Caco-2 (cell line): ENCODE results near the gene AGRN. TPM values are rescaled to one million over a fixed set of nuclear protein-coding genes. Genes with fewer than 3 reads are reported as not detected.

Source experiments
- BruUV-seq: library from RNA; stranded (reverse); fragments of 400-500 nt; replicated peaks from 2 replicates; lab custom pipeline; 2021; lab: Mats Ljungman, UMichigan
- CTCF ChIA-PET: fragments of 300-600 bp; sonication (Branson Sonifier 250); formaldehyde crosslinking; loops from one replicate; lab custom pipeline; 2022; ENCODE audit warnings: antibody characterized with exemption; lab: Charles Lee
- POLR2A ChIA-PET: fragments of 300-600 bp; sonication (Branson Sonifier 250); formaldehyde crosslinking; loops from one replicate; lab custom pipeline; 2022; ENCODE audit warnings: antibody characterized with exemption; lab: Charles Lee
- DNase-seq, 2 experiments: peaks; one replicate each; pipeline versions ENCODE4 v3.0.0 to v3.0.0-alpha.2; 2020 to 2022
- H3K27me3 ChIP-seq: replicated peaks from 2 replicates; pipeline ENCODE4 v1.6.0; 2011; ENCODE audit warnings: low read length; ENCODE audit not compliant: control insufficient read depth, insufficient read depth
- H3K36me3 ChIP-seq: 2 replicates; pipeline ENCODE4 v1.5.1; 2011; ENCODE audit warnings: low read length; ENCODE audit not compliant: control insufficient read depth, insufficient read depth
- H3K4me1 ChIP-seq: fragments of 250-450 bp; sonication (Bioruptor Pico); 2 replicates; pipeline ENCODE4 v1.5.1; 2020; ENCODE audit warnings: mild to moderate bottlenecking
- H3K4me3 ChIP-seq: 2 replicates; pipeline ENCODE4 v1.5.1; 2011; ENCODE audit warnings: low read depth, mild to moderate bottlenecking, control low read depth, low read length
- H3K9me3 ChIP-seq: fragments of 250-450 bp; sonication (Bioruptor Pico); 2 replicates; pipeline ENCODE4 v1.5.1; 2020; ENCODE audit warnings: mild to moderate bottlenecking, moderate library complexity
- H3K27ac Mint-ChIP-seq: one replicate; pipeline ENCODE4 v1.8.0; 2022; ENCODE audit warnings: mixed read lengths; ENCODE audit not compliant: unreplicated experiment
- H3K27me3 Mint-ChIP-seq: one replicate; pipeline ENCODE4 v1.8.0; 2022; ENCODE audit warnings: mixed read lengths; ENCODE audit not compliant: insufficient read depth, unreplicated experiment
- H3K36me3 Mint-ChIP-seq: one replicate; pipeline ENCODE4 v1.8.0; 2022; ENCODE audit warnings: mild to moderate bottlenecking, mixed read lengths; ENCODE audit not compliant: insufficient read depth, unreplicated experiment
- H3K4me1 Mint-ChIP-seq: one replicate; pipeline ENCODE4 v1.8.0; 2022; ENCODE audit warnings: low read depth, mixed read lengths; ENCODE audit not compliant: unreplicated experiment
- H3K4me3 Mint-ChIP-seq: one replicate; pipeline ENCODE4 v1.8.0; 2022; ENCODE audit warnings: mild to moderate bottlenecking, moderate library complexity, mixed read lengths; ENCODE audit not compliant: unreplicated experiment
- H3K9me3 Mint-ChIP-seq: one replicate; pipeline ENCODE4 v1.8.0; 2022; ENCODE audit warnings: mixed read lengths; ENCODE audit not compliant: unreplicated experiment
- CTCF ChIP-seq, 2 experiments: fragments of 200-600 bp in 1 of 2; IDR thresholded peaks; 1 replicate in 1 of 2; 2 replicates in 1 of 2; pipeline versions ENCODE4 v1.5.1 to v1.8.0; 2011 to 2022; ENCODE audit warnings: antibody characterized with exemption in 1 of 2, control low read depth in 1 of 2, inconsistent platforms in 1 of 2, low read depth in 1 of 2, low read length in 1 of 2, mild to moderate bottlenecking in 1 of 2, moderate library complexity in 1 of 2; ENCODE audit not compliant: insufficient read depth in 1 of 2, severe bottlenecking in 1 of 2, unreplicated experiment in 1 of 2
- intact Hi-C: fragments of 100-400 bp; cut with micrococcal nuclease; formaldehyde crosslinking; loops from one replicate; pipeline ENCODE4 v1.10.0; 2022; ENCODE audit not compliant: unreplicated experiment
- total RNA-seq: library from RNA; stranded (reverse); gene quantifications from 2 replicates; pipeline ENCODE4 v1.2.3, GENCODE V29; 2022

AGRN gene
- total RNA-seq, 1 experiment from 2014 or later, result 176 TPM

- Mint-ChIP-seq H3K9me3 (no peaks in the 10 kb centered on the region), H3K4me3 (no peak overlapping the region), H3K36me3 (peaks cover 36% of the 10 kb centered on the region), H3K4me1 (no peaks in the 10 kb centered on the region), H3K27ac (peak overlapping the region; percentile 36), H3K27me3 (no peaks in the 10 kb centered on the region)
- DNase-seq, result peak; percentile 47 to 58
- ChIA-PET POLR2A (no interaction called here), CTCF (interaction anchor here (0.5 to 1.0 kb wide), 3 partner anchors 18 to 61 kb away, joined by 3 to 5 read pairs (median 3); no protein-coding TSS in a partner anchor)
- intact Hi-C loops, result loop anchor here (2.0 kb wide), 1 partner anchor 21 kb away; no protein-coding TSS in a partner anchor
- no peaks in the 10 kb centered on the region for H3K27me3 ChIP-seq
- TF ChIP-seq CTCF (IDR thresholded peaks at IDR 0.05; ENCODE audit: insufficient read depth in 1 of 2, low read depth in 1 of 2, low read length in 1 of 2, severe bottlenecking in 1 of 2, unreplicated experiment in 1 of 2), result no peak
- peaks cover 18% of the 10 kb centered on the region for H3K4me1 ChIP-seq
- no peaks in the 10 kb centered on the region for H3K9me3 ChIP-seq
- H3K4me3 ChIP-seq, result no peak overlapping the region
- no TSS peak for BruUV-seq
- H3K36me3 ChIP-seq, result no peaks in the 10 kb centered on the region; the same call in none of the 2 replicates
These were observed 17.7 kb downstream of the AGRN start for GRCh38 chr1:1037366-1038327.

- CTCF ChIA-PET, result no interaction called here
- TF ChIP-seq CTCF (IDR thresholded peaks at IDR 0.05; ENCODE audit: insufficient read depth in 1 of 2, low read depth in 1 of 2, low read length in 1 of 2, severe bottlenecking in 1 of 2, unreplicated experiment in 1 of 2), result no peak
These were observed 18.8 kb downstream of the AGRN start for GRCh38 chr1:1038694-1039093.

GRCh38 chr1:1039145-1039910 is 19.4 kb downstream of the AGRN start:
- Mint-ChIP-seq H3K27ac (peak overlapping the region; percentile 53), H3K4me3 (no peak overlapping the region), H3K36me3 (peaks cover 42% of the 10 kb centered on the region), H3K9me3 (no peaks in the 10 kb centered on the region), H3K4me1 (no peaks in the 10 kb centered on the region), H3K27me3 (no peaks in the 10 kb centered on the region)
- ChIA-PET POLR2A (no interaction called here), CTCF (no interaction called here)
- no peak overlapping the region for H3K4me3 ChIP-seq
- no peaks in the 10 kb centered on the region; the same call in none of the 2 replicates for H3K36me3 ChIP-seq
- TF ChIP-seq CTCF (IDR thresholded peaks at IDR 0.05; ENCODE audit: insufficient read depth in 1 of 2, low read depth in 1 of 2, low read length in 1 of 2, severe bottlenecking in 1 of 2, unreplicated experiment in 1 of 2), result no peak
- no peaks in the 10 kb centered on the region for H3K27me3 ChIP-seq
- no peak for DNase-seq
- intact Hi-C loops, result loop anchor here (2.0 kb wide), 1 partner anchor 19 kb away; no protein-coding TSS in a partner anchor
- BruUV-seq, result no TSS peak
- no peaks in the 10 kb centered on the region for H3K9me3 ChIP-seq
- peaks cover 18% of the 10 kb centered on the region for H3K4me1 ChIP-seq

More at GRCh38 chr1:1038694-1039093, 18.8 kb downstream of the AGRN start:
- Mint-ChIP-seq H3K4me1 (no peaks in the 10 kb centered on the region), H3K4me3 (no peak overlapping the region), H3K27ac (peak overlapping the region; percentile 36), H3K9me3 (no peaks in the 10 kb centered on the region), H3K36me3 (peaks cover 42% of the 10 kb centered on the region), H3K27me3 (no peaks in the 10 kb centered on the region)
- POLR2A ChIA-PET, result no interaction called here
- BruUV-seq, result no TSS peak
- no peaks in the 10 kb centered on the region for H3K9me3 ChIP-seq
- H3K4me3 ChIP-seq, result no peak overlapping the region
- intact Hi-C loops, result loop anchor here (2.0 kb wide), 1 partner anchor 20 kb away; no protein-coding TSS in a partner anchor
- no peaks in the 10 kb centered on the region; the same call in none of the 2 replicates for H3K36me3 ChIP-seq
- peaks cover 18% of the 10 kb centered on the region for H3K4me1 ChIP-seq
- no peak for DNase-seq
- no peaks in the 10 kb centered on the region for H3K27me3 ChIP-seq
